Embryonic facial prominence (tissue), 1 donor: Measurements from ENCODE around the gene EP300.
"Not testable (repeated sequence)": the region's sequence is repeated elsewhere in the genome, so short reads cannot be mapped to it uniquely, and the experiment has no call there.

Experiments
- DNase-seq: peaks from one replicate; pipeline ENCODE4 v3.0.0-alpha.2; 2016; ENCODE audit errors: extremely low spot score

Gene EP300

DNA sequence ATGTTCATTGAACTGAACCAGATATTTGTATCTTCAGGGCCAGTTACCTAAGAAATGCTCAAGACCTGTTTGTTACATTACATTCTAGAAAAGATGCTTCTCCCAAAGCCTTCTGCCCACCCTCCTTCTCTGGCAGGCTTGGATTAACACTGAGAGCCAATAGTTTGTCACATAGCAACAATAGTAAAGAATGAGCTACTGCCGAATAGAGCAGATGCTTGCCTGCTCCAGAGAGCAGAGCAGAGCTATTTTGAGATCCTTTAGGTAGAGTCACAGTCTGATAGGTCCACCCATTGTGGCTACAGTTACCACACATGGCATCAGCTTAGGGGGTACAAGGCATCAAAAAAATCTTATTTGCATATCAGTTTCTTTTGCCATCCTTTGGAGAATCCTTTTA is 13.5 kb upstream of the EP300 start:
- DNase-seq = no peak

GRCh38 chr22:41085842-41086241 is 6.5 kb upstream of the EP300 start:
- DNase-seq = no peak

- peak; percentile 97 for DNase-seq
Observed at GRCh38 chr22:41091132-41092022, 1.0 kb upstream of the EP300 start.

DNA sequence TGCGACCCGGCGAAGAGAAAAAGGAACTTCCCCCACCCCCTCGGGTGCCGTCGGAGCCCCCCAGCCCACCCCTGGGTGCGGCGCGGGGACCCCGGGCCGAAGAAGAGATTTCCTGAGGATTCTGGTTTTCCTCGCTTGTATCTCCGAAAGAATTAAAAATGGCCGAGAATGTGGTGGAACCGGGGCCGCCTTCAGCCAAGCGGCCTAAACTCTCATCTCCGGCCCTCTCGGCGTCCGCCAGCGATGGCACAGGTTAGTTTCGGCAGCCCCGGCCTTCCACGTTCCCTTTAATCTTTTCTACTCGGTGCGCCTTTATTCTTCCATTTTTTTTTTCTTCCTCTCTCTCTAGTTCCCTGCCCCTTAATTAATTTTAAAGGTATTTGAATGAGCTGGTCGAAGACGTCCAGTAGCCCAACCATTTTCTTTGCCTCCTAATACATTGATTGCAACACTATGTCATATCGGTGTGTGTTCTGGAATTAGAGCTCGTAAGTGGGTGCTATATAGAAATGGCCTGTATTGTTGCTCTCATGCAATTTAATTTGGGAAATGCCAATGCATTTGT is 537 bp downstream of the EP300 start:
- no peak for DNase-seq

- DNase-seq = no peak
Observed at GRCh38 chr22:41094041-41094593, 1.7 kb downstream of the EP300 start.

DNA sequence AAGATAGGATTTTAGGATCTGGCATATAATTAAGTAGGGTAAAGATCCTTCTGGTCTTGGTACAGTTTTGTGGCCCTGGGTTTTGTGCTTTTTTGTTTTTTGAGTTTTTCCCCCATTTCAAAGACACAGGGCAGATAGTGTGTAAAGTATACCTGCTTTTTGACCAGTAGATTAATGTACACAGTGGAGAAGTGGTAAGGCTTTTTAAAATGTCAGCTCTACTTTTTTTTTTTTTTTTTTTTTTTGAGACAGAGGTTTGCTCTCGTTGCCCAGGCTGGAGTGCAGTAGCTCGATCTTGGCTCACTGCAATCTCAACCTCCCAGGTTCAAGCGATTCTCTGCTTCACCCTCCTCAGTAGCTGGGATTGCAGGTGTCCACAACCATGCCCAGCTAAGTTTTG is 4.0 kb downstream of the EP300 start:
- DNase-seq = no peak

DNA sequence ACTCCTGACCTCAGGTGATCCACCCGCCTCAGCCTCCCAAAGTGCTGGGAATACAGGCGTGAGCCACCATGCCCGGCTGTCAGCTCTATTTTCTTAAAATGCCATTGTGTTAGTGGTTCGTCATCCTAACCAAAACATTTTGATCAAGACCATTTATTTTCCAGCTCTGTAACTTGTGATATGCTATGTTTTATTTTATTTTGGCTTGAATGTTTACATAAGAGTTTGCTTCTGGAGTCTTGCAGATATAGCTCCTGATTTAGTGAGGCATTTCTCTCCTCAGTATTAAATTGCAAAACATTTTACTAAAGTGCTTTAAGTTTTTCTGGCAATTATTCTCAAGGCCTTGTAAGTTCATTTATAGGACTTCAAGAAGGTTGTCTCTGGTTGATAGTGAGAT is 4.4 kb downstream of the EP300 start:
- no peak for DNase-seq

DNA sequence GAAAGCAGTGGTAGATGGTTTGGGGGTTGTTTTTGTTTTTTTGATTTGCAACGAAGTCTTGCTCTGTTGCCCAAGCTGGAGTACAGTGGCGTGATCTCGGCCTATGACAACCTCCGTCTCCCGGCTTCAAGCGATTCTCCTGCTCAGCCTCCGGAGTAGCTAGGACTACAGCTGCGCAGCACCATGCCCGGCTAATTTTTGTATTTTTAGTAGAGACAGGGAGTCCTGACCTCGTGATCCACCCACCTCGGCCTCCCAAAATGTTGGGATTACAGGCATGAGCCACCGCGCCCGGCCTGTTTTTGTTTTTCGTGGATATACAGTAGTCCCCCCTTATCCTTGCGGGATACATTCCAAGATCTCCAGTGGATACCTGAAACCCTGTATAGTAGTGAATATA is 6.6 kb downstream of the EP300 start:
- no peak for DNase-seq

- no peak for DNase-seq
Observed at GRCh38 chr22:41106122-41106968, 14.0 kb downstream of the EP300 start.

DNA sequence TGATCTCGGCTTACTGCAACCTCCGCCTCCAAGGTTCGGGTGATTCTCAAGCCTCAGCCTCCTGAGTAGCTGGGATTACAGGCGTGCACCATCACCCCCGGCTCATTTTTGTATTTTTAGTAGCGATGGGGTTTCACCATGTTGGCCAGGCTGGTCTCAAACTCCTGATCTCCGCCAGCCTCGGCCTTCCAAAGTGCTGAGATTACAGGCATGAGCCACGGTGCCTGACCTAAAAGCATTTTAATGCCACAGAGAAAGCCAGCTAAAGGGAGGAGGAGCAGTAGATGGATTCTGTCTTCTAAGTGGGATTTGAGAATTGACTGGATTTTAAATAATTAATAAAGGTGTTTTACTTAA is 14.6 kb downstream of the EP300 start:
- not testable (repeated sequence) for DNase-seq

- no peak for DNase-seq
Observed at GRCh38 chr22:41110968-41111367, 18.6 kb downstream of the EP300 start.

DNA sequence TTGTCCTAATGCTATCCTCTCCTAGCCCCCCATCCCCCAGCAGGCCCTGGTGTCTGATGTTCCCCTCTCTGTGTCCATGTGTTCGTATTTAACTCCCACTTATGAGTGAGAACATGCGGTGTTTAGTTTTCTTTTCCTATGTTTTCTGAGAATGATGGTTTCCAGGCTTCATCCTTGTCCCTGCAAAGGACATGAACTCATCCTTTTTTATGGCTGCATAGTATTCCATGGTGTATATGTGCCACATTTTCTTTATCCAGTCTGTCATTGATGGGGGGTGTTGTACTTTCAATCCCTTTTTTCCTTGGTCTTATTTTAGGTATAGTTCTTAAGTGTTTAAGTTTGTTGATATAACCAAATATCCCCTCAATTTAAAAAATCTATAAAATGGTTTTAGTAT is 23.9 kb downstream of the EP300 start:
- DNase-seq = no peak

DNA sequence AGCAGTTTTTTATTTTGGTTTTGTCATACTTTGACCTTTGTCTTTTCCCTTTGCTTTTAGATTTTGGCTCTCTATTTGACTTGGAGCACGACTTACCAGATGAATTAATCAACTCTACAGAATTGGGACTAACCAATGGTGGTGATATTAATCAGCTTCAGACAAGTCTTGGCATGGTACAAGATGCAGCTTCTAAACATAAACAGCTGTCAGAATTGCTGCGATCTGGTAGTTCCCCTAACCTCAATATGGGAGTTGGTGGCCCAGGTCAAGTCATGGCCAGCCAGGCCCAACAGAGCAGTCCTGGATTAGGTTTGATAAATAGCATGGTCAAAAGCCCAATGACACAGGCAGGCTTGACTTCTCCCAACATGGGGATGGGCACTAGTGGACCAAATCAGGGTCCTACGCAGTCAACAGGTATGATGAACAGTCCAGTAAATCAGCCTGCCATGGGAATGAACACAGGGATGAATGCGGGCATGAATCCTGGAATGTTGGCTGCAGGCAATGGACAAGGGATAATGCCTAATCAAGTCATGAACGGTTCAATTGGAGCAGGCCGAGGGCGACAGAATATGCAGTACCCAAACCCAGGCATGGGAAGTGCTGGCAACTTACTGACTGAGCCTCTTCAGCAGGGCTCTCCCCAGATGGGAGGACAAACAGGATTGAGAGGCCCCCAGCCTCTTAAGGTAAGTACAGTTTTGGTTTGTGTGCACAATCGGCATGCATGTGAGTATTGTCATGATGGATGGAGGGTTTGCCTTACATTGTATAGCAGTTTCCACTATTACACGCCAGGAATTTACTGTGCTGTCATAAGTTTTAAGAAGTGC is 25.0 kb downstream of the EP300 start:
- DNase-seq = no peak

DNA sequence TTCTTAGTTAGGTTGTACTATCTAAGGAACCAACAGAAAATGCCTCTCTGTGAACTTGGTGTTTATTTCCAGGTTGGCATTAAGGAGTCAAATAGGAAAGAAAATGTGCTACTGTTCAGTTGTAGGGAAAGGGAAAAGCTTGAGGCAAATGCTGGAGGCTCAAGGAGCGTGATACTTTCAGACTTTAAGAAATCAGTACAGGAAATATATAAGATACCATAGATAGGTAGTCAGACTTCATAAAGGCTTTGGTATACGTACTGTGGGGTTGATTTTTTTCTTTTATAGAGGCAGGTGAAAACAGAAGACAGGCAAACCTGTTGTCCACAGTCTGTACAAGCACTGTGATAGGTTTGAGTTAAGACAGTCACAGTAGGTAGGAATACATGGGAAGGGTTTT is 30.8 kb downstream of the EP300 start:
- DNase-seq = no peak

DNA sequence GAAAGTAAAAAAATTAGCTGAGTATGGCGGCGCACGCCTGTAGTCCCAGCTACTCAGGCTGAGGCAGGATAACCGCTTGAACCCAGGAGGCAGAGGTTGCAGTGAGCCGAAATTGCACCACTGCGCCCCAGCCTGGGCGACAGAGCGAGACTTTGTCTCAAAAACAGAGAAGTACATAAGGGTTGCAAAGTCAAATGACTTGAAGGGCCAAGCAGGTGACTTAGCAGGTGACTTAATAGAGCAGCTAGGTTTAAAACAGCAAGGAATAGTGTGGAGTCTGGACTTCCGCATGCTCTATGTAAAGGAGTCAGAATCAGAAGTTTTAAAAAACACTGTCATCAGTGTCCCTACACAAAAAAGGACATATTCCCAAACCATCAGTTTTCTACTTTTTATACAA is 31.7 kb downstream of the EP300 start:
- no peak for DNase-seq

GRCh38 chr22:41127451-41127850 is 35.1 kb downstream of the EP300 start:
- DNase-seq = no peak

DNA sequence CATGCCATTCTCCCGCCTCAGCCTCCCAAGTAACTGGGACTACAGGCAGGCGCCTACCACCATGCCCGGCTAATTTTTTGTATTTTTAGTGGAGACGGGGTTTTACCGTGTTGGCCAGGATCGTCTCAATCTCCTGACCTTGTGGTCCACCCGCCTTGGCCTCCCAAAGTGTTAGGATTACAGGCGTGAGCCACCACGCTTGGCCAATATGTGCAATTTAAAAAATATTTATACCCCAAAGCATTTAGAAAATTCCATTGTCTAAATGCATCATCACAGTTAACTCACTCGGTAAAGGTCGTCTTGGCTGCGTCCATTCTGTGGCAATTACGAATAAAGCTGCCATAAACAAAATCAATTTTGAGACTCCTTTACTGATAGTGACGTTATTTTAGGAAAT is 36.2 kb downstream of the EP300 start:
- DNase-seq = no peak

- DNase-seq = no peak
Observed at GRCh38 chr22:41132550-41132949, 40.2 kb downstream of the EP300 start.

DNA sequence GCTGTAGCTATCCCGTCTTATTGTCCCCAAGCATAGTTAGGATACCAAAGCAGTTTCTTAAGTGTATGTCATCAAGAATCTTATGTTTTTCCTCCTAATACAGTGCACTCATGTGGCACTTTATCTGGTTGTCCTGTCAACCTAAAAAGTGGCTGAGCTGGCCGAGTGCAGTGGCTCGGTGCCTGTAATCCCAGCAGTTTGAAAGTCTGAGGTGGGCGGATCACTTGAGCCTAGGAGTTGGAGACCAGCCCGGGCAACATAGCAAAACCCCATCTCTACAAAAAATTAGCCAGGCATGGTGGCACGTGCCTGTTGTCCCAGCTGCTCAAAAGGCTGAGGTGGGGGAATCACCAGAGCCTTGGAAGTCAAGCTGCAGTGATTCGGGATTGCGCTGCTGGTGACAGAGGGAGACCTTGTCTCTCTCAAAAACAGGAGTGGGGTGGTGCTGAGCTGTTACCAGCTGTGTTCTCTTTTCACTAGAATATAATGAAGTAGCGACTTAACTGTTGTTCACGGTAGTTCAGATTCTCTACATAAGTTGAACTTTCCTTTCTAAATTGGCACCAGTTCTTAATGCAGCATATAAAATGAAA is 48.1 kb downstream of the EP300 start:
- no peak for DNase-seq

GRCh38 chr22:41145921-41146320 is 53.5 kb downstream of the EP300 start:
- not testable (repeated sequence) for DNase-seq

GRCh38 chr22:41146573-41146972 is 54.2 kb downstream of the EP300 start:
- no peak for DNase-seq
